Immature natural killer cell (primary cell): ENCODE results near the gene FIP1L1. TPM values are rescaled to one million over a fixed set of nuclear protein-coding genes. Genes with fewer than 3 reads are reported as not detected.

Source experiments
- DNase-seq, 3 donors: peaks; one replicate each; pipeline ENCODE4 v3.0.0; 2022; ENCODE audit warnings: mixed read lengths in 1 of 3
- H3K27ac Mint-ChIP-seq, 6 donors: one replicate each; pipeline ENCODE4 v1.8.0; 2020; ENCODE audit warnings: mixed read lengths in 6 of 6, mild to moderate bottlenecking in 5 of 6, inconsistent platforms in 4 of 6, moderate library complexity in 3 of 6
- H3K27me3 Mint-ChIP-seq, 3 donors: one replicate each; pipeline ENCODE4 v1.8.0; 2020 to 2021; ENCODE audit warnings: low read depth in 3 of 3, mild to moderate bottlenecking in 3 of 3, mixed read lengths in 3 of 3, moderate library complexity in 3 of 3, inconsistent platforms in 1 of 3
- H3K36me3 Mint-ChIP-seq, 3 donors: one replicate each; pipeline ENCODE4 v1.8.0; 2020; ENCODE audit warnings: mixed read lengths in 3 of 3, inconsistent platforms in 2 of 3, mild to moderate bottlenecking in 2 of 3
- H3K4me1 Mint-ChIP-seq, 2 donors: one replicate each; pipeline ENCODE4 v1.8.0; 2020; ENCODE audit warnings: inconsistent platforms in 2 of 2, mild to moderate bottlenecking in 2 of 2, mixed read lengths in 2 of 2, moderate library complexity in 1 of 2
- H3K4me3 Mint-ChIP-seq, 5 donors: one replicate each; pipeline ENCODE4 v1.8.0; 2020; ENCODE audit warnings: mild to moderate bottlenecking in 5 of 5, mixed read lengths in 5 of 5, inconsistent platforms in 3 of 5, moderate library complexity in 3 of 5
- H3K9me3 Mint-ChIP-seq, 6 donors: one replicate each; pipeline ENCODE4 v1.8.0; 2020; ENCODE audit warnings: mild to moderate bottlenecking in 6 of 6, mixed read lengths in 6 of 6, inconsistent platforms in 4 of 6, moderate library complexity in 3 of 6
- polyA plus RNA-seq, 3 donors: library from polyadenylated mRNA; unstranded; fragments of 300-500 nt; fragmentation: Illumina TruSeq; gene quantifications; one replicate each; pipeline ENCODE4 v1.2.3, GENCODE V29; 2021

Gene FIP1L1
- polyA plus RNA-seq, 3 donors from 2014 or later, result 43.3 to 75.8 (median 75.3) TPM

DNA sequence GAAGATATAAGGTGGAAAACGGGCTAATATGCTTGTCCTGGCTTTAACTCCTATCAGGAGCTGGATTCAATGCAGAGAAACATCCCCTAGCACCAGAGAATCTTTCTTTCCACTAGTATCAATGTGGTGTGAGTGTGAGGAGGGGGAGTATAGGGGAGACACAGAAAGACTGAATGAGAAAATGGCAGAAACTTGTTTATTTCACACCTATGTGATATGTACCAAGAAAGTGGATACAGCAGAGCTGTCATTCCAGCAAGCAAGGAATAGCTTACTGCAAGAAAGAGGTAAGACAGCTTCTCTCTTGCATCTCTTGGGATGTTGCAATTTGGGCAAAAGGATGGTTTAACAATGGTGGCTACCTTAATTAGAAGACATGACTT, 108.2 kb downstream of the FIP1L1 start:
- H3K27ac Mint-ChIP-seq, result no peak overlapping the region
- H3K27me3 Mint-ChIP-seq, result peaks cover 0 to 11% (median 2%) of the 10 kb centered on the region in 3 donors
- H3K9me3 Mint-ChIP-seq, result no peaks in the 10 kb centered on the region

DNA sequence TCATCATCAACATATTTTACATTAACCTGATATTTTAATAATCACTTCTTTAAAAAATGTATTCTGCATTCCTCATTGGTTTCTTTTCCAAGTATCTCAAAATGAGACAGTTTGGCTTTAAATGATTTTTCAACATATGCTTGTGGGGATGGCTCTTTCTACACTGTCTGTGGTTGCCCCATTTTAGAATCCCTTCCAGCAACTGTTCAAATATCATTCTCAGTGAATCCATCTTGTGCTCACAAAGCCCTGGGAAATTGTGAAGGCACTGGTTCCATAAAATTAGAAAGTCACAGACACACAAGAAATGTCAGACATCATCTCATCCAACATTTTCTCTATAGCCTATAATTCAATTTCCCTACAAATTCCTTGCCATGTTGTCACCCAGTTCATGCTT, 110.3 kb downstream of the FIP1L1 start:
- Mint-ChIP-seq H3K27me3 (peaks cover 0 to 12% (median 0%) of the 10 kb centered on the region in 3 donors), H3K27ac (no peak overlapping the region), H3K4me3 (no peak overlapping the region), H3K36me3 (no peaks in the 10 kb centered on the region), H3K4me1 (no peaks in the 10 kb centered on the region), H3K9me3 (no peaks in the 10 kb centered on the region)
- no peak for DNase-seq

More for the DNA sequence above, 108.2 kb downstream of the FIP1L1 start:
- no peak overlapping the region for H3K4me3 Mint-ChIP-seq
- DNase-seq, result no peak
- no peaks in the 10 kb centered on the region for H3K4me1 Mint-ChIP-seq
- no peaks in the 10 kb centered on the region for H3K36me3 Mint-ChIP-seq

DNA sequence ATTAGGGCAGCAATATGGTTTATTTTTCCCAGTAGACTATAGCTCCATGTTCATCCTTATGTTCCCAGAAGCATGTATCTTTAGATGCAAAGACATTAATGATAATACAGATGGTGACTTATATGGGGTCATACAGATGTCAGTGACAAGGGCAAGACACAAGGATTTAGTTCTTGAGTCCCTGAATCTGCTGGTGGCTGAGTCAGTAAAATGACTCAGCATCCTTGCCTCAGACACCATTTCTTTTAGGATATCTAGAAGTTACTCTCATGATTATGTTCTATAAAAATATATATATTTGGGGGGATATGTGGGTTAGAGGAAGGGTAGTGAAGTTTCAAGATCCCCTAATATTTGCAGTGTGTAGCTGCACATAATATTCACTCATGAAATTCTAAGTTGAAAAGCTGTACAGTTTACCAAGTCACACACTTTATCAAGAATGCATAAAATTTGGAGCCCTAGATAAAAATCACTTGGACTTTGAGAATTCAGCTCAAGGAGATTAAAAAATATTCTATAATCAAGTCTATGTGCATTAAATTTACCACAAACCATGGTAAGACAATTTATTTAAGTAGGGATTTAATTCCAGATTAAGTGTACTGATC, 111.9 kb downstream of the FIP1L1 start:
- Mint-ChIP-seq H3K27me3 (peaks cover 0 to 12% (median 0%) of the 10 kb centered on the region in 3 donors), H3K9me3 (no peaks in the 10 kb centered on the region), H3K36me3 (no peaks in the 10 kb centered on the region), H3K27ac (no peak overlapping the region), H3K4me1 (no peaks in the 10 kb centered on the region), H3K4me3 (no peak overlapping the region)
- DNase-seq, result no peak

DNA sequence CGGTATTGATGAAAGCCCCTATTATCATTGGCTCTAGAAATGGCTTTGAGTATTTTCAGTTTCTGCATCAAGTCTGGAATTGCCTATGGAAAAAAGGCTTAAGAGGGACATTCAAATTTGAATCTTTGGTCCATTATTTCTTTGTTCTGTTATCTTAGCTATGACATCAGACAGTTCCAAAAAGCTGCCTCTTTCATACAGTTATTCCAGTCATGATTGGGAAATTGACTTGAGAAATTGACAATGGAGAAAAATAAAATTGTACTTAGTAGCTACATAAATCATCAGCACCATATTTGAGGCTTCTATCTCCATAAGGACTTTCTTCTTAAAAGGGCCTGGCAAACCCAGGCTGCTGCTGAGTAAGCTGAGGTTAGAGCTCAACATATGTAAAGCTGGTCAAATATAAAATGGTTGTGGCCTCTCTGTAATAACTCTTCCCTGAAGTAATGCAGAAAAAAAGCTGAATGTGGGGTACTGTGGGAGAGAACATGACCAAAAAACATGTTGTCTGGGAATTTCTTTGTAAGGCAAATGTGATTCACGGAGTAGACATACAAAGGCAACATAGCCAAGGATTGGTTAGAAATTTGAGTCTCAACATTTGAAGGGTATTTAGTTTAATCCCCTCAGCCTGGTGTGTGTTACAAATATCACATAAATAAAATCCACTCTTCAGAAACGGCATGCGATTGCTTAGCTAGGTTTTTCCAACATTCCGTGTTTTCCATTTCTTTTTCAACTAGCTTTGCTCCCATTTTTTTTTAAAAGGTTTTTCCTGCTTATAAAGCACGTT, 112.9 kb downstream of the FIP1L1 start:
- peaks cover 0 to 12% (median 0%) of the 10 kb centered on the region in 3 donors for H3K27me3 Mint-ChIP-seq
- DNase-seq, result no peak
- H3K4me3 Mint-ChIP-seq, result no peak overlapping the region
- H3K9me3 Mint-ChIP-seq, result no peaks in the 10 kb centered on the region
- H3K4me1 Mint-ChIP-seq, result no peaks in the 10 kb centered on the region
- no peaks in the 10 kb centered on the region for H3K36me3 Mint-ChIP-seq
- H3K27ac Mint-ChIP-seq, result no peak overlapping the region

DNA sequence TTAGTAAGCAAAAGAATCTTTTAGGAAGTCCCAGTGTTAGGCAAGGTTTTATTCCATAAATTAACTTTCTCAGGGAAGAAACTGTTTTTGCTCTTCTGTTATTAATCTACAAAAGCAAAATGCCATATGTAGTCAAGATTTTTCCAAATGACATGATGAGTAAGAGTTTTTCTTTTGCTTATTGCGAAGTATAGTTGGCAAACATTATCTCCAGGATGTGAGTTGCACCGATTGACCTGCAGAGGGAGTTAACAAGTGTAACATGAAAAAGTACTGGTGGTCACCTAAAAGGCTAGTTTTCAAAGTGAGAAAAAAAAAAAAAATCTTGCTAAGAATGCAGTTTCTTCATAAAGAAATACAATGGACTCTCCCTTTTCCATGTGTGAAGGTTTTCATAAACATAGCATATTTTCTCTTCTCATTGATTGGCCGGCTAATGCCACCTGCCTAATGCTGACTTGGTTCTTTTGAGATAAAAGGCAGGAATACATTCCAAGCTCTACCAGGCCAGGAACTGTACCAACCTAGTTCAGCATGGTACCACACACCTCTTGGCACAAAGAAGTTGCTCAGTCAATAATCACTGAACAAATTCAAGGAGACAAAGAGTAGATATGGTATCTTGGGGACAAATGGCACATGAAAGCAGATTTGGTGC, 113.7 kb downstream of the FIP1L1 start:
- Mint-ChIP-seq H3K36me3 (no peaks in the 10 kb centered on the region), H3K4me3 (no peak overlapping the region), H3K27ac (no peak overlapping the region), H3K9me3 (no peaks in the 10 kb centered on the region), H3K4me1 (no peaks in the 10 kb centered on the region), H3K27me3 (peaks cover 0 to 12% (median 0%) of the 10 kb centered on the region in 3 donors)
- no peak for DNase-seq

DNA sequence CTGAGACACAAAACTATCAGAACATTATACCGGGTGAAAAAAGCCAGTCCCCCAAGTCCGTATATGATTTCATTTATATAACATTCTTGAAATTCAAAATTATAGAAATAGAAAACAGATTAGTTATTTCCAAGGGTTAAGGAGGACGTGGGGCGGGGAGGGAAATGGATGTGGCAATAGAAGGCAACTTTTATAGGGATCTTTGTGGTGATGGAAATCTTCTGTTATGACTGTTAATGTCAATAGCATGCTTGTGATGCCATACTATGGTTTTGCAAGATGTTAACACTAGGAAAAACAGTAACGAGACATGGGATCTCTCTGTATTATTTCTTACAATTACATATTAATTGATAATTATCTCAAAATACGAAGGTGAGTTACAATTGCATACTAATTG, 117.4 kb downstream of the FIP1L1 start:
- Mint-ChIP-seq H3K27ac (no peak overlapping the region), H3K27me3 (peaks cover 0 to 5% (median 2%) of the 10 kb centered on the region in 3 donors), H3K4me1 (no peaks in the 10 kb centered on the region), H3K9me3 (no peaks in the 10 kb centered on the region), H3K36me3 (no peaks in the 10 kb centered on the region), H3K4me3 (no peak overlapping the region)
- no peak for DNase-seq

DNA sequence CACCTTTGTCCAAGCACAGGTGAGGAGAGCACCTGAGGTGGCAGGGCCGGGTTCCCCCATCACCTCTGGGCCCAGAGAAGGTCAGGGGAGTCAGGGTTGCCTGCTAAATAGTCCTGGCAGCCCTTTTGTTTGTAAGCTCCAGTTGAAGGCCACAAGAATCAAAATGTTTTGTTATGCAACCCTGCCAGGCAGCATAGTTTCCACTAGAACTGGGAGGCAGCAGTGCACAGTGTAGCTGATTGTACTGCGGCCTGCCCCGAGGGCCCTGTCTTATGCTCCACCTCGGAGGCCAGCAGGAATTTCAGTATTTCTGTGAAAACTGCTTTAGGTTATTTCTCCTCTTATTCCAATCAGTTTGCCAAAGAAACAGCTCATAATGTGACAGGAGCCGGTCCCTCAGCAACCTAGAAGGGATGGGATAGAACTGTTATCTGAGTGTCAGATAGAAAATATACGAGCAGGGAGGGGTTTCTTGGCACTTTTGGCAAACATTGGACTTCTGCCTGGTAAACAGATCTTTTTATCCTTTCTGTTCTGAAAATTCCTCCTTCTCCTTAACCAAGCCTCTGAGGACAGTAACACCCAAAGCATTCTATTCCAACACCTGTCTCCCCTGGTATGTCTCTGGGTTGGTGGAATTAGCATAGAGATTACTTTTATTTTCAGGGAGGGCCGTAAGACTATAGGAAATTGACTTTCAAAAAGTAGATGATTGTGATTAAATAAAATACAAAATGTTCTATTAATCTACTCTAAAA, 120.2 kb downstream of the FIP1L1 start:
- DNase-seq, result no peak
- Mint-ChIP-seq H3K4me3 (no peak overlapping the region), H3K4me1 (no peaks in the 10 kb centered on the region), H3K27ac (no peak overlapping the region), H3K27me3 (peaks cover 0 to 2% (median 2%) of the 10 kb centered on the region in 3 donors), H3K36me3 (no peaks in the 10 kb centered on the region), H3K9me3 (no peaks in the 10 kb centered on the region)

DNA sequence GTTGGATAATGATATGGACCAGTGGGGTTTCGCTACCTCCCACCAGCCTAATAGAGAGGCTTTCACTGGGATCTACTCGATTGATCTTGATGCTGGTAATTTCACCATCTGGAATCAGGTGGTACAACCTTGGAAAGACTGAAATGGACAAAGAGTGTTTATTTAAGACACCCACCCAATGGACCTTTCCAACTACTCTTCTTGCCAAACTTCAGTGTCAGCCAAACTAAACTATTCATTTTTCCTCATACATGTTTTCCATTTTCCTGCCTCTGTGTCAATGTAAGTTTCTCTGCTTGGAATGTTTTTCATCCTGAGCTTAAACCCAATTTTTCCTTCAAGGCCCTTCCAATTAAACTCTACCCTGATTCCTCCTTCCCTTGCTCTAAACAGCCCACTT, 121.3 kb downstream of the FIP1L1 start:
- H3K4me1 Mint-ChIP-seq, result no peaks in the 10 kb centered on the region
- H3K9me3 Mint-ChIP-seq, result peaks cover 0 to 6% (median 0%) of the 10 kb centered on the region in 6 donors
- no peak for DNase-seq
- H3K36me3 Mint-ChIP-seq, result no peaks in the 10 kb centered on the region
- no peak overlapping the region for H3K4me3 Mint-ChIP-seq
- no peak overlapping the region for H3K27ac Mint-ChIP-seq
- peaks cover 2% of the 10 kb centered on the region in 3 donors for H3K27me3 Mint-ChIP-seq

DNA sequence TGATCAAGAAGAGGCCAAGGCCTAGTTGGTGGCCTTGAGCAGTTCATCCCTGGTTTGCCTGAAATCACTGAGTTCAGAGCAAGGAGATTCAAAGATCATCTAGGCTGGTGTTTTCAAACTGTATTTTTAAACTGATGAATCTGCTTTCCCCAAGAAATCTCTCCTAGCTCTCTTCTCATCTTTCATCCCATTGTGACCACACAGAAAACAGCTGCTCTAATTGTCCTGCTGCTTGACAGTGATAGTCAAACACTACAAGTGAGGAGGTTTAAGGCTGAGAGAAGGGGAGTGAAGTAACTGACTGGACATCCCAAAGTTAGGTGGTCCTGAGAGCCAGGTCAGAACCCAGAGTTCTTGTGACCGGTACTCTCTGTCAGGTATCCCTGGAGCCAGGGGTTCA, 122.3 kb downstream of the FIP1L1 start:
- Mint-ChIP-seq H3K4me1 (no peaks in the 10 kb centered on the region), H3K36me3 (no peaks in the 10 kb centered on the region), H3K9me3 (peaks cover 0 to 6% (median 0%) of the 10 kb centered on the region in 6 donors), H3K4me3 (no peak overlapping the region), H3K27me3 (peaks cover 2% of the 10 kb centered on the region in 3 donors), H3K27ac (no peak overlapping the region)
- DNase-seq, result no peak

DNA sequence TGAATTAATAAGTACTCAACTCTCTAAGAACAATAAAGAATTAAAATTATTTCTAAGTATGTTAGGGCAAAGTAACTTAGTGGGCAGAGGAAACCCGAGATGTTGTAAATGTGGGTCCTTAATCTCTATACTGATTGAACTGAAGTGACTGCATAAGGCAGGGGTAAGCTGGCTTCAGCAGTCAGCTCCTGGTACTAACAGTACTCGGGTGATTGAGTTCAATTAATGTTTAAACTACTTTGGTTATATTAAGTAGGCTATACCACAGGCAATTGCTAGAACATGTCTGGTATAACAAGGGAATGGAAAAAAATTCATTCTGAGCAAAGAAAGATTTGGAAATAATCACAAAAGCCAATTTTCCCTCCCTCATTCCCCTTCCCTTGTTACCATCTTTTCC, 123.1 kb downstream of the FIP1L1 start:
- Mint-ChIP-seq H3K27ac (no peak overlapping the region), H3K4me1 (no peaks in the 10 kb centered on the region), H3K9me3 (peaks cover 0 to 6% (median 0%) of the 10 kb centered on the region in 6 donors), H3K36me3 (no peaks in the 10 kb centered on the region), H3K4me3 (no peak overlapping the region), H3K27me3 (peaks cover 2% of the 10 kb centered on the region in 3 donors)
- no peak for DNase-seq

DNA sequence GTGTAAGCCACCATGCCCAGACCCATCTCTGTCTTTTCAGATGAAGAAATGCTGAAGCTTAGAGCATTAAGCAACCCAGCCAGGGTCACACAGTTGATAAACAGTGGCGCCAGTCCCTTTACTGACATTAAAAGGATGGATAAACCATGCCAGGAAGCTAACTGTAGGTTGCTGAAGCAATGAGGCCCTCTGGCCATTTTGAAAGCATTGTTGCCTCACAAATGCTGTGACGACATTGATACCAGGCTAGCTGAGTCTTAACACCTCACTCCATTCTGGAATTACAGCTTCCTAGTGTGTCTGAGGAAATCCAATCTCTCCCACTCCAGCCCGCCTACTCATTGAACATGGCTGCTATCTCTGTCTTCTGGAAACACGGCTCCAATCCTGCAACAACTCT, 124.1 kb downstream of the FIP1L1 start:
- Mint-ChIP-seq H3K9me3 (peaks cover 0 to 6% (median 0%) of the 10 kb centered on the region in 6 donors), H3K4me1 (no peaks in the 10 kb centered on the region), H3K4me3 (no peak overlapping the region), H3K36me3 (no peaks in the 10 kb centered on the region), H3K27ac (no peak overlapping the region), H3K27me3 (peaks cover 0 to 2% (median 2%) of the 10 kb centered on the region in 3 donors)
- DNase-seq, result no peak

DNA sequence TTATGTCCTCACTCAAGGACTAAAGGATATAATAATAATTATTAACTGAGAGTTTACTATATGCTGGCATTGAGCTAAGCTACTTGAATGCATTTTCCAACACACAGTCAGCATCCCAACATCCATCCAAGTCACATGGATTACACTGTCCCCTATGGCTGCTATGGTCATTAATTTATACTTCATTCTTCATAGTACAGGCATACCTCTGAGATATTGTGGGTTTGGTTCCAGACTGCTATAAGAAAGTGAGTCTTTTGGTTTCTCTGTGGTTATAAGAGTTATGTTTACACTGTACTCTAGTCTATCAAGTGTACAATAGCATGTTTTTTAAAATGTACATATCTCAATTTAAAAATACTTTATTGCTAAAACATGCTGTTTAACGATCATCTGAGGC, 124.7 kb downstream of the FIP1L1 start:
- Mint-ChIP-seq H3K4me1 (no peaks in the 10 kb centered on the region), H3K27me3 (peaks cover 0 to 2% (median 2%) of the 10 kb centered on the region in 3 donors), H3K36me3 (no peaks in the 10 kb centered on the region), H3K9me3 (peaks cover 0 to 6% (median 0%) of the 10 kb centered on the region in 6 donors), H3K27ac (no peak overlapping the region), H3K4me3 (no peak overlapping the region)
- no peak for DNase-seq

DNA sequence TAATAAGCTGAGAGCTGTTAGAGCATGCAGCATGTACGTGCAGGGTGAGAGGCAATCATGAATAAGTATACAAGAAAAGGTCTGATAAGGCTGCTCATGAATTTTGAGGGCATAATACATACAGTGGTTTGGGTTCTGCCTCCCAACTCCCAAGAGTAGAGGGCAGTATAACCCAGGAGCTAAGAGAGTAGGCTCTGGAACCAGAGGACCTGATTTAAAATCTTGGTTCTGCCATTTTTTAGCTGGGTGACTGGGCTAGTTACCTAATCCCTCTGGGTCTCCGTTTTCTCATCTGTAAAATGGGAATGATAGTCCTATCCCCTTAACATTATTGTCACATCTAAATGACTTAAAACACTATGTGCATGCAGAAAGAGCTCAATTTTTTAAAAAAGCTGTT, 128.5 kb downstream of the FIP1L1 start:
- no peak for DNase-seq
- Mint-ChIP-seq H3K36me3 (no peaks in the 10 kb centered on the region), H3K4me1 (peaks cover 0 to 2% of the 10 kb centered on the region in 2 donors), H3K4me3 (no peak overlapping the region), H3K27ac (no peak overlapping the region), H3K27me3 (peaks cover 2 to 4% (median 3%) of the 10 kb centered on the region in 3 donors), H3K9me3 (peaks cover 0 to 6% (median 0%) of the 10 kb centered on the region in 6 donors)
